Adrenal gland (tissue), 5 donors: ENCODE measurements around the gene TRIL.

Source experiments
- POLR2A ChIP-seq, 2 donors: fragments of 450-650 bp; IDR thresholded peaks; one replicate each; pipeline ENCODE4 v1.6.1; 2017; ENCODE audit warnings: antibody characterized with exemption in 2 of 2, mild to moderate bottlenecking in 2 of 2, moderate library complexity in 1 of 2
- TF ChIP-seq, protein P1 (sequence below), 6 experiments: fragments of 450-650 bp in 4 of 6; fragments of 200-600 bp in 2 of 6; sonication (generic) in 1 of 6; IDR thresholded peaks; 1 replicate in 5 of 6; 2 replicates in 1 of 6; pipeline versions ENCODE4 v1.5.1 to v1.8.0; 2016 to 2021; ENCODE audit warnings: antibody characterized with exemption in 6 of 6, mild to moderate bottlenecking in 2 of 6, moderate library complexity in 1 of 6
- donor health status: DM: no; HTN: no; CAD: no.

GRCh38 chr7:28958980-28959347, 834 bp upstream of the TRIL start:
- TF ChIP-seq, protein P1, sequence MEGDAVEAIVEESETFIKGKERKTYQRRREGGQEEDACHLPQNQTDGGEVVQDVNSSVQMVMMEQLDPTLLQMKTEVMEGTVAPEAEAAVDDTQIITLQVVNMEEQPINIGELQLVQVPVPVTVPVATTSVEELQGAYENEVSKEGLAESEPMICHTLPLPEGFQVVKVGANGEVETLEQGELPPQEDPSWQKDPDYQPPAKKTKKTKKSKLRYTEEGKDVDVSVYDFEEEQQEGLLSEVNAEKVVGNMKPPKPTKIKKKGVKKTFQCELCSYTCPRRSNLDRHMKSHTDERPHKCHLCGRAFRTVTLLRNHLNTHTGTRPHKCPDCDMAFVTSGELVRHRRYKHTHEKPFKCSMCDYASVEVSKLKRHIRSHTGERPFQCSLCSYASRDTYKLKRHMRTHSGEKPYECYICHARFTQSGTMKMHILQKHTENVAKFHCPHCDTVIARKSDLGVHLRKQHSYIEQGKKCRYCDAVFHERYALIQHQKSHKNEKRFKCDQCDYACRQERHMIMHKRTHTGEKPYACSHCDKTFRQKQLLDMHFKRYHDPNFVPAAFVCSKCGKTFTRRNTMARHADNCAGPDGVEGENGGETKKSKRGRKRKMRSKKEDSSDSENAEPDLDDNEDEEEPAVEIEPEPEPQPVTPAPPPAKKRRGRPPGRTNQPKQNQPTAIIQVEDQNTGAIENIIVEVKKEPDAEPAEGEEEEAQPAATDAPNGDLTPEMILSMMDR (IDR thresholded peaks at IDR 0.05) = no peak
- TF ChIP-seq POLR2A (IDR thresholded peaks at IDR 0.05) = no peak
